ENCODE measurements around the gene CAMTA1. TPM values are rescaled to one million over a fixed set of nuclear protein-coding genes. Genes with fewer than 3 reads are reported as not detected.

The CAMTA1 gene
- polyA plus RNA-seq, 1 of the 3 experiments (the other 2 are of a cell fraction): 63.1 TPM

- POLR2A ChIA-PET: interaction anchor here (0.7 to 5.9 kb wide), 14 partner anchors 15 to 266 kb away, joined by 3 to 43 read pairs (median 6); no protein-coding TSS in a partner anchor
- H3K36me3 ChIP-seq (replicated peaks in 1 of 2; ENCODE audit: control insufficient read depth in 1 of 2, insufficient read depth in 2 of 2, low read length in 1 of 2): no peaks in the 10 kb centered on the region
- CTCF ChIA-PET: interaction anchor here (1.0 to 3.5 kb wide), 11 partner anchors 14 to 169 kb away, joined by 3 to 18 read pairs (median 4); no protein-coding TSS in a partner anchor
- no peak overlapping the region for H3K4me3 ChIP-seq (ENCODE audit: low read depth in 2 of 2, low read length in 1 of 2)
- no peak overlapping the region for H2AFZ ChIP-seq (ENCODE audit: low read depth)
- H3K9me2 ChIP-seq: no peaks in the 10 kb centered on the region
- peaks cover 0 to 83% of the 10 kb centered on the region in 2 experiments; a peak in 2 of 4 replicates for H3K4me1 ChIP-seq (ENCODE audit: control insufficient read depth in 1 of 2, insufficient read depth in 2 of 2, low read depth in 1 of 2, low read length in 1 of 2)
- H3F3A ChIP-seq (replicated peaks; ENCODE audit: insufficient read depth): no peaks in the 10 kb centered on the region
- H3K4me2 ChIP-seq: no peak overlapping the region
- no peak overlapping the region for H3K9ac ChIP-seq
- DNase-seq: peak; percentile 94
- WGBS (ENCODE audit: low lambda C conversion rate): 58% methylated on average over 14 of the region's 16 CpGs
- no peaks in the 10 kb centered on the region for H3K9me3 ChIP-seq
- H3K79me2 ChIP-seq (ENCODE audit: insufficient read depth): no peaks in the 10 kb centered on the region
- H4K20me1 ChIP-seq (ENCODE audit: insufficient read depth): no peaks in the 10 kb centered on the region
- TF ChIP-seq TCF12 (IDR thresholded peaks at IDR 0.05): peak; percentile 58
- peak; percentile 89 for TF ChIP-seq RCOR1 (IDR thresholded peaks at IDR 0.05; ENCODE audit: low read length)
- TF ChIP-seq FOXJ3 (CRISPR knock-in tag; IDR thresholded peaks at IDR 0.05): peak; percentile 99
- peak; percentile 85 for TF ChIP-seq CHD2 (IDR thresholded peaks at IDR 0.05; ENCODE audit: low read length, partially characterized antibody)
- TF ChIP-seq GATA2 (CRISPR knock-in tag; IDR thresholded peaks at IDR 0.05): peak; percentile 98
- TF ChIP-seq RAD21 (IDR thresholded peaks at IDR 0.05; ENCODE audit: low read length): peak; percentile 40
- peak in 1 of 2 experiments; percentile 99; a peak in 2 of 4 replicates for TF ChIP-seq EP300 (IDR thresholded peaks at IDR 0.05; ENCODE audit: borderline replicate concordance in 1 of 2, low read depth in 1 of 2, low read length in 1 of 2)
- peak; percentile 21; the same call in 1 of the 2 replicates for TF ChIP-seq SMC3 (IDR thresholded peaks at IDR 0.05; ENCODE audit: low read depth, low read length)
- no peak; the same call in 1 of the 2 replicates for TF ChIP-seq POLR2AphosphoS5 (IDR thresholded peaks at IDR 0.05; ENCODE audit: low read depth, low read length)
- TF ChIP-seq RXRA (IDR thresholded peaks at IDR 0.05; ENCODE audit: borderline replicate concordance, low read depth): no peak
- TF ChIP-seq MXI1 (IDR thresholded peaks at IDR 0.05; ENCODE audit: low read depth, low read length): peak; percentile 57
- no peak for TF ChIP-seq YY1 (IDR thresholded peaks at IDR 0.05; ENCODE audit: low read depth)
- TF ChIP-seq, protein P1, sequence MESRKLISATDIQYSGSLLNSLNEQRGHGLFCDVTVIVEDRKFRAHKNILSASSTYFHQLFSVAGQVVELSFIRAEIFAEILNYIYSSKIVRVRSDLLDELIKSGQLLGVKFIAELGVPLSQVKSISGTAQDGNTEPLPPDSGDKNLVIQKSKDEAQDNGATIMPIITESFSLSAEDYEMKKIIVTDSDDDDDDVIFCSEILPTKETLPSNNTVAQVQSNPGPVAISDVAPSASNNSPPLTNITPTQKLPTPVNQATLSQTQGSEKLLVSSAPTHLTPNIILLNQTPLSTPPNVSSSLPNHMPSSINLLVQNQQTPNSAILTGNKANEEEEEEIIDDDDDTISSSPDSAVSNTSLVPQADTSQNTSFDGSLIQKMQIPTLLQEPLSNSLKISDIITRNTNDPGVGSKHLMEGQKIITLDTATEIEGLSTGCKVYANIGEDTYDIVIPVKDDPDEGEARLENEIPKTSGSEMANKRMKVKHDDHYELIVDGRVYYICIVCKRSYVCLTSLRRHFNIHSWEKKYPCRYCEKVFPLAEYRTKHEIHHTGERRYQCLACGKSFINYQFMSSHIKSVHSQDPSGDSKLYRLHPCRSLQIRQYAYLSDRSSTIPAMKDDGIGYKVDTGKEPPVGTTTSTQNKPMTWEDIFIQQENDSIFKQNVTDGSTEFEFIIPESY (IDR thresholded peaks at IDR 0.05; ENCODE audit: borderline replicate concordance, low read depth): no peak
- no peak for TF ChIP-seq EZH2phosphoT487 (IDR thresholded peaks at IDR 0.05; ENCODE audit: borderline replicate concordance, low read depth)
- TF ChIP-seq, protein P2, sequence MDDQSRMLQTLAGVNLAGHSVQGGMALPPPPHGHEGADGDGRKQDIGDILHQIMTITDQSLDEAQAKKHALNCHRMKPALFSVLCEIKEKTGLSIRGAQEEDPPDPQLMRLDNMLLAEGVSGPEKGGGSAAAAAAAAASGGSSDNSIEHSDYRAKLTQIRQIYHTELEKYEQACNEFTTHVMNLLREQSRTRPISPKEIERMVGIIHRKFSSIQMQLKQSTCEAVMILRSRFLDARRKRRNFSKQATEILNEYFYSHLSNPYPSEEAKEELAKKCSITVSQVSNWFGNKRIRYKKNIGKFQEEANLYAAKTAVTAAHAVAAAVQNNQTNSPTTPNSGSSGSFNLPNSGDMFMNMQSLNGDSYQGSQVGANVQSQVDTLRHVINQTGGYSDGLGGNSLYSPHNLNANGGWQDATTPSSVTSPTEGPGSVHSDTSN (IDR thresholded peaks at IDR 0.05): no peak
- no peaks in the 10 kb centered on the region for H3K27me3 ChIP-seq (ENCODE audit: insufficient read depth)
- peak overlapping the region; percentile 27 to 100; a peak in 3 of 4 replicates for H3K27ac ChIP-seq (ENCODE audit: low read depth in 2 of 2, low read length in 1 of 2)
Observed at GRCh38 chr1:7558041-7558461, 772.8 kb downstream of the CAMTA1 start.
